CD4-positive, alpha-beta T cell (primary cell): ENCODE data around the gene CDH12. TPM values are rescaled to one million over a fixed set of nuclear protein-coding genes. Genes with fewer than 3 reads are reported as not detected.
"Not testable (repeated sequence)": the region's sequence is repeated elsewhere in the genome, so short reads cannot be mapped to it uniquely, and the experiment has no call there.

ENCODE experiments used
- ATAC-seq: fragments of 200-7000 bp; cut with Tn5 transposase; one replicate; pipeline ENCODE4 v1.10.0; 2022; ENCODE audit warnings: mild to moderate bottlenecking; ENCODE audit not compliant: poor library complexity
- CTCF ChIA-PET: fragments of 350-600 bp; sonication (Branson Sonifier 250); formaldehyde crosslinking; loops from one replicate; lab custom pipeline; 2021; ENCODE audit warnings: antibody characterized with exemption, inconsistent platforms; lab: Charles Lee
- POLR2A ChIA-PET: fragments of 350-600 bp; sonication (Branson Sonifier 250); formaldehyde crosslinking; loops from one replicate; lab custom pipeline; 2021; ENCODE audit warnings: antibody characterized with exemption, inconsistent platforms; lab: Charles Lee
- DNase-seq, 14 experiments: peaks; one replicate each; pipeline ENCODE4 v3.0.0-alpha.2; 2013 to 2020; ENCODE audit warnings: mixed read lengths in 2 of 14
- H3K27ac ChIP-seq, 2 donors: one replicate each; pipeline versions ENCODE4 v1.5.1 to v1.7.0; 2013; ENCODE audit warnings: low read length in 2 of 2, low read depth in 1 of 2, mild to moderate bottlenecking in 1 of 2
- H3K27me3 ChIP-seq, 2 experiments: 1 replicate in 1 of 2; 2 replicates in 1 of 2; pipeline versions ENCODE4 v1.6.1 to v1.7.0; 2013; ENCODE audit warnings: low read length in 2 of 2, control low read depth in 1 of 2, mild to moderate bottlenecking in 1 of 2, moderate library complexity in 1 of 2; ENCODE audit not compliant: insufficient read depth in 2 of 2, control insufficient read depth in 1 of 2
- H3K36me3 ChIP-seq: one replicate; pipeline ENCODE4 v1.6.1; 2013; ENCODE audit warnings: low read length, control low read depth; ENCODE audit not compliant: insufficient read depth
- H3K4me1 ChIP-seq: one replicate; pipeline ENCODE4 v1.6.1; 2013; ENCODE audit warnings: low read length, control low read depth; ENCODE audit not compliant: insufficient read depth
- H3K4me3 ChIP-seq: one replicate; pipeline ENCODE4 v1.5.1; 2013; ENCODE audit warnings: mild to moderate bottlenecking, low read length, moderate library complexity
- H3K9me3 ChIP-seq, 2 experiments: 1 replicate in 1 of 2; 2 replicates in 1 of 2; pipeline versions ENCODE4 v1.6.1 to v1.7.0; 2013; ENCODE audit warnings: low read length in 2 of 2, mild to moderate bottlenecking in 2 of 2, control low read depth in 1 of 2, moderate library complexity in 1 of 2; ENCODE audit not compliant: control insufficient read depth in 1 of 2, insufficient read depth in 1 of 2
- H3K27ac Mint-ChIP-seq: one replicate; pipeline ENCODE4 v1.8.0; 2020; ENCODE audit warnings: mixed read lengths
- H3K27me3 Mint-ChIP-seq: one replicate; pipeline ENCODE4 v1.8.0; 2021; ENCODE audit warnings: mixed read lengths
- H3K36me3 Mint-ChIP-seq: one replicate; pipeline ENCODE4 v1.8.0; 2021; ENCODE audit warnings: low read depth, mixed read lengths
- H3K4me1 Mint-ChIP-seq: one replicate; pipeline ENCODE4 v1.8.0; 2021; ENCODE audit warnings: low read depth, mixed read lengths
- H3K4me3 Mint-ChIP-seq: one replicate; pipeline ENCODE4 v1.8.0; 2020; ENCODE audit warnings: mild to moderate bottlenecking, mixed read lengths
- H3K9me3 Mint-ChIP-seq: one replicate; pipeline ENCODE4 v1.8.0; 2020; ENCODE audit warnings: mixed read lengths
- CTCF ChIP-seq: fragments of 200-600 bp; IDR thresholded peaks from one replicate; pipeline ENCODE4 v1.8.0; 2022; ENCODE audit warnings: antibody characterized with exemption, mild to moderate bottlenecking
- intact Hi-C, 2 experiments: fragments of 100-400 bp; cut with DNase I in 1 of 2; cut with micrococcal nuclease in 1 of 2; formaldehyde crosslinking; loops; one replicate each; pipeline versions ENCODE4 v1.15.1 to v1.9.0; 2023 to 2025; cut with DNase I, micrococcal nuclease
- total RNA-seq, 174 experiments: library from RNA in 2 of 174; stranded (reverse) in 2 of 174; gene quantifications; one replicate each; pipeline ENCODE4 v1.2.3 and lab custom pipeline; 2021 to 2026

CDH12 gene
- total RNA-seq, 2 experiments from 2014 or later: not detected

- Mint-ChIP-seq H3K9me3 (peaks cover 7% of the 10 kb centered on the region), H3K27me3 (no peaks in the 10 kb centered on the region), H3K27ac (no peak overlapping the region), H3K4me3 (no peak overlapping the region), H3K4me1 (no peaks in the 10 kb centered on the region), H3K36me3 (no peaks in the 10 kb centered on the region)
- no peak for ATAC-seq
- CTCF ChIA-PET: no interaction called here
- intact Hi-C loops: no loop called here
- no peak for TF ChIP-seq CTCF
- POLR2A ChIA-PET: no interaction called here
- peaks cover 0 to 3% of the 10 kb centered on the region in 2 experiments for H3K9me3 ChIP-seq
- H3K27ac ChIP-seq: no peak overlapping the region
- no peak for DNase-seq
- no peaks in the 10 kb centered on the region for H3K27me3 ChIP-seq
- H3K4me3 ChIP-seq: no peak overlapping the region
- H3K36me3 ChIP-seq: no peaks in the 10 kb centered on the region
- H3K4me1 ChIP-seq: no peaks in the 10 kb centered on the region
These were observed 575.0 kb downstream of the CDH12 start for GRCh38 chr5:22278164-22278563.

- Histone ChIP-seq H3K4me1 (no peaks in the 10 kb centered on the region), H3K4me3 (no peak overlapping the region), H3K27ac (no peak overlapping the region), H3K9me3 (peaks cover 0 to 3% of the 10 kb centered on the region in 2 experiments), H3K27me3 (no peaks in the 10 kb centered on the region), H3K36me3 (no peaks in the 10 kb centered on the region)
- TF ChIP-seq CTCF: no peak
- H3K36me3 Mint-ChIP-seq: no peaks in the 10 kb centered on the region
- no peak overlapping the region for H3K27ac Mint-ChIP-seq
- H3K27me3 Mint-ChIP-seq: no peaks in the 10 kb centered on the region
- CTCF ChIA-PET: no interaction called here
- peaks cover 9% of the 10 kb centered on the region for H3K9me3 Mint-ChIP-seq
- no peak for ATAC-seq
- no peak for DNase-seq
- H3K4me1 Mint-ChIP-seq: no peaks in the 10 kb centered on the region
- intact Hi-C loops: no loop called here
- no peak overlapping the region for H3K4me3 Mint-ChIP-seq
- POLR2A ChIA-PET: no interaction called here
These were observed 576.1 kb downstream of the CDH12 start for GRCh38 chr5:22277006-22277405.

GRCh38 chr5:22265855-22266254, 587.3 kb downstream of the CDH12 start:
- ATAC-seq, intact Hi-C loops, POLR2A ChIA-PET, H3K9me3 Mint-ChIP-seq, H3K4me3 Mint-ChIP-seq, DNase-seq, H3K4me1 ChIP-seq, CTCF ChIA-PET, H3K27me3 ChIP-seq, H3K36me3 ChIP-seq, H3K27ac Mint-ChIP-seq, H3K36me3 Mint-ChIP-seq, H3K4me3 ChIP-seq, H3K4me1 Mint-ChIP-seq, H3K27me3 Mint-ChIP-seq, H3K27ac ChIP-seq, H3K9me3 ChIP-seq: not testable (repeated sequence)

GRCh38 chr5:22258139-22258538, 595.0 kb downstream of the CDH12 start:
- intact Hi-C loops: no loop called here
- no peak overlapping the region for H3K27ac ChIP-seq
- ChIA-PET CTCF (interaction anchor here (0.5 kb wide), 1 partner anchor 657 kb away, joined by 3 read pairs; no protein-coding TSS in a partner anchor), POLR2A (no interaction called here)
- no peak overlapping the region for H3K4me3 Mint-ChIP-seq
- no peak overlapping the region for H3K27ac Mint-ChIP-seq
- no peaks in the 10 kb centered on the region for H3K4me1 ChIP-seq
- H3K27me3 Mint-ChIP-seq: no peaks in the 10 kb centered on the region
- no peaks in the 10 kb centered on the region for H3K27me3 ChIP-seq
- ATAC-seq (no peak), DNase-seq (no peak)
- H3K36me3 ChIP-seq: no peaks in the 10 kb centered on the region
- no peak for TF ChIP-seq CTCF
- no peaks in the 10 kb centered on the region for H3K36me3 Mint-ChIP-seq
- H3K4me3 ChIP-seq: no peak overlapping the region
- no peaks in the 10 kb centered on the region for H3K4me1 Mint-ChIP-seq
- no peaks in the 10 kb centered on the region for H3K9me3 ChIP-seq
- H3K9me3 Mint-ChIP-seq: no peaks in the 10 kb centered on the region
